ENCODE data around the gene AHI1.

Gene AHI1

GRCh38 chr6:135286962-135287538 is 210.5 kb downstream of the AHI1 start:
- DNase-seq: no peak

- DNase-seq: no peak
Measured at GRCh38 chr6:135285165-135285564, 212.4 kb downstream of the AHI1 start.

GRCh38 chr6:135283926-135284325 is 213.6 kb downstream of the AHI1 start:
- no peak for DNase-seq

GRCh38 chr6:135282395-135282794 is 215.1 kb downstream of the AHI1 start:
- no peak for DNase-seq

- DNase-seq: no peak
Measured at GRCh38 chr6:135281964-135282363, 215.6 kb downstream of the AHI1 start.

- no peak for DNase-seq
Measured at GRCh38 chr6:135281227-135281626, 216.3 kb downstream of the AHI1 start.

- no peak for DNase-seq
Measured at GRCh38 chr6:135280375-135281136, 217.0 kb downstream of the AHI1 start.

- DNase-seq: no peak
Measured at GRCh38 chr6:135277422-135277821, 220.1 kb downstream of the AHI1 start.

GRCh38 chr6:135274561-135275293 is 222.8 kb downstream of the AHI1 start:
- DNase-seq: no peak

GRCh38 chr6:135271626-135272025 is 225.9 kb downstream of the AHI1 start:
- DNase-seq: no peak

- no peak for DNase-seq
Measured at GRCh38 chr6:135270676-135271536, 226.6 kb downstream of the AHI1 start.

GRCh38 chr6:135269481-135269891 is 228.1 kb downstream of the AHI1 start:
- DNase-seq: no peak

- no peak for DNase-seq
Measured at GRCh38 chr6:135268740-135269139, 228.8 kb downstream of the AHI1 start.

- no peak for DNase-seq
Measured at GRCh38 chr6:135268263-135268662, 229.3 kb downstream of the AHI1 start.

GRCh38 chr6:135267085-135267484 is 230.5 kb downstream of the AHI1 start:
- DNase-seq: no peak

GRCh38 chr6:135266675-135267074 is 230.9 kb downstream of the AHI1 start:
- no peak for DNase-seq

- DNase-seq: no peak
Measured at GRCh38 chr6:135265278-135265677, 232.3 kb downstream of the AHI1 start.

- DNase-seq: no peak
Measured at GRCh38 chr6:135261872-135262725, 235.4 kb downstream of the AHI1 start.

- no peak for DNase-seq
Measured at GRCh38 chr6:135260612-135261011, 236.9 kb downstream of the AHI1 start.

GRCh38 chr6:135258970-135259369 is 238.6 kb downstream of the AHI1 start:
- no peak for DNase-seq

GRCh38 chr6:135257631-135258405 is 239.7 kb downstream of the AHI1 start:
- DNase-seq: no peak

Measured in activated CD4-positive, alpha-beta T cell treated with anti-CD3 and anti-CD28 coated beads for 4 hours (primary cell).